ENCODE measurements around the gene PLK5.

PLK5 gene

DNA sequence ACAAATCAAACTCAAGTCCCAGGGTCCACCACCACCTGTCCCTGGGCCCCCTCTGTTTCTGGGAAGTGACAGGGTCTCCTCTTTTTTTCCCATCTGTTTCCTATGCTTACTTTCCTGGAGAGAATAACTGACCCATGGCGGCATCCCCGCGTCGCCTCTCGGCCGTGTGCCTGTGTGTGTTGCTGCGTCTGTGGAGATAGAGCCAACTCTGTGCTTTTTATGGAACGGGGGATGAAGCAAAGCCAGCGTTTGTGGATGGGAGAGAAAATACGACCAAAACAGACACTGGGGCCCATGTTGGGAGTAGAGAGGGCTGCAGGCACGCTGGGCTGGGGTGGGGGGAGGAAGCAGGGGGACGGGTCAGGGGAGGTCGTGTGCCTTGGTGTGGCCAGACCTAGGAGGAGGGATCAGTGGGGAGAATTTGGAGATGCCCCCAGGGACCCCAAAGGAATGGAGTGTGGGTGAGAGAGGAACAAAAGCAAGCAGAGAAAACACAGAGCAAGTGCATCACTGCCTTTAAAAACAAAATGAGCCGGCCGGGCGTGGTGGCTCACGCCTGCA, 16.6 kb downstream of the PLK5 start:
- Mint-ChIP-seq H3K27me3 (peaks cover 31% of the 10 kb centered on the region), H3K9me3 (no peaks in the 10 kb centered on the region), H3K27ac (ENCODE audit: low read depth) (no peak overlapping the region), H3K36me3 (ENCODE audit: insufficient read depth) (no peaks in the 10 kb centered on the region), H3K4me3 (no peak overlapping the region), H3K4me1 (no peaks in the 10 kb centered on the region)
- ATAC-seq (replicated peaks; ENCODE audit: extremely low read depth, poor library complexity, severe bottlenecking) = no peak
- DNase-seq (ENCODE audit: low spot score in 2 of 2) = no peak

DNA sequence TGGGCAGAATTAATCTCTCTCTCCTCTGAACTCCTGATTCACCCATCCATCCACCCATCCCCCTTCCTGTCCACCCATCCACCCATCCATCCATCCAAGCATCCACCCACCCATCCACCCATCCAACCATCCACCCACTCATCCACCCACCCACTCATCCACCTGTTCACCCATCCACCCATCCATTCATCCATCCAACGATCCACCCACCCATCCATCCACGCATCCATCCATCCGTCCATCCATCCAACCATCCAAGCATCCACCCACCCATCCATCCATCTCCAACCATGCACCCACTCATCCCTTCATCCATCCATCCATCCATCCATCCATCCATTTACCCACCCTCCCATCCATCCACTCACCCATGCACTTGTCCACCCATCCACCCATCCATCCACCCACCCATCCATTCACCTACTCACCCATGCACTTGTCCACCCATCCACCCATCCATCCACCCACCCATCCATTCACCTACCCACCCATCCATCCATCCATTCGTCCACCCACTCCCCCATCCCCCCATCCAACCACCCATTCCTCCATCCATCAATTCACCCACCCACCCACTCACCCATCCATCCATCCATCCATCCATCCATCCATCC, 25.6 kb downstream of the PLK5 start:
- Mint-ChIP-seq H3K9me3 (no peaks in the 10 kb centered on the region), H3K27ac (ENCODE audit: low read depth) (no peak overlapping the region), H3K36me3 (ENCODE audit: insufficient read depth) (peaks cover 2% of the 10 kb centered on the region), H3K4me1 (peaks cover 5% of the 10 kb centered on the region), H3K27me3 (peaks cover 13% of the 10 kb centered on the region), H3K4me3 (no peak overlapping the region)
- ATAC-seq (replicated peaks; ENCODE audit: extremely low read depth, poor library complexity, severe bottlenecking) (no peak), DNase-seq (ENCODE audit: low spot score in 2 of 2) (no peak)

DNA sequence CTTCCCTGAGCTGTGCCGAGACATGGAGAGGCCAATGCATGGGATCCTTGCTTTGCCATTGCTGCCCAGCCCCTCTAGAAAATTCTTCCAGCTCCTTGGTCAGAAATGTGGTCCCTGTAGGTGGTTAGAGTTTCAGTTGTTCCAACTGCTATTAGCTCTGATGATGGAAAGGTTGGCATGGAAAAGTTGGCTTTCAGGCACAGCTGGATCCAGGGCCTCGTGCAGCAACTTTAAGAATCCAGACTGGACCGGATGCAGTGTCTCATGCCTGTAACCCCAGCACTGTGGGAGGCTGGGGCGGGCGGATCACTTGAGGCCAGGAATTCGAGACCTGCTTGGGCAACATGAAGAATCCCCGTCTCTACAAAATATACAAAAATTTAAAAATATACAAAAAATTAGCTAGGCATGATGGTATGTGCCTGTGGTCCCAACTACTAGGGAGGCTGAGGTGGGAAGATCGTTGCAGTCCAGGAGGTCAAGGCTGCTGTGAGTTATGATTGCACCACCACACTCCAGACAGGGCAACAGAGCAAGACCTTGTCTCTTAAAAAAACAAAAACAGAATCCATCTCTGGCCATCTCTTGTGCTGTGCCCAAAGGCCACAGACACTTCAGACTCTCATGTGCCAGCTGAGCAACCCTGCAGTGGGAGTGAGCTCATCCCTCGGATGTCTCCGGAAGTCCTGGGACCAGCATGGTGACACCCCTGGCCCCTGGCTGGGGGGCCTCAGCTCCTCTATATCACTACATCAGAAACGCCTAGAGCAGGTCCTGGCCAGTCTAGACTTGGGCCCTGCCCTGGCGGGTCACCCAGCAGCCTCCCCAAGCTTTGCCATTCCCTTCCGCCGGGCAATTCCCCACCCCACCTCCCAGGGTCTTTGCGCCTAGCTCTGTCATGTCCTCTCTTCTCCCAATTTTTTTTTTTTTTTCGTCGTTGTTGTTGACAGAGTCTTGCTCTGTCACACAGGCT, 27.5 kb downstream of the PLK5 start:
- ATAC-seq (replicated peaks; ENCODE audit: extremely low read depth, poor library complexity, severe bottlenecking) (no peak), DNase-seq (ENCODE audit: low spot score in 2 of 2) (no peak)
- Mint-ChIP-seq H3K27ac (ENCODE audit: low read depth) (no peak overlapping the region), H3K4me1 (peaks cover under 1% of the 10 kb centered on the region), H3K36me3 (ENCODE audit: insufficient read depth) (peaks cover 2% of the 10 kb centered on the region), H3K9me3 (no peaks in the 10 kb centered on the region), H3K4me3 (no peak overlapping the region), H3K27me3 (peaks cover 13% of the 10 kb centered on the region)

DNA sequence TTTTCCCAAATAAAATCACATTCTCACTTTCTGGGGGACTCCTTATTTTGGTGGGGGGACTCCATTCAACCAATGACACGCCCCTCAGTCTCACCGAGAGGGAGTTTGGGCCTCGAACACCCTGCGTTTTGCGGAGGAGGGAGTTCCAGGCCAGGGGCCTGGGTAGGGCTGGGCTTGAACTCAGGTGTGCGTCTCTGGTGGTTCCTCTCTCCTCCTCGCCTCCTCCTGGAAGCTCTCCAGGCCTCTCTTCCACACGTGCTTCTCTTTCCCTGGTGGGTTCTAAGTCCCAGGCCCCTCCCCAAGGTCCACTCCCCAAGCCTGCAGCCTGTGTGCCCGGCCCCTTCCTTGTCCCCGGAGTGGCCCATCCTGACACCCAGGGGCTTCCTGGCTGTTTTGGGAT, 29.5 kb downstream of the PLK5 start:
- Mint-ChIP-seq H3K27me3 (peaks cover 13% of the 10 kb centered on the region), H3K27ac (ENCODE audit: low read depth) (no peak overlapping the region), H3K9me3 (no peaks in the 10 kb centered on the region), H3K36me3 (ENCODE audit: insufficient read depth) (no peaks in the 10 kb centered on the region), H3K4me3 (no peak overlapping the region), H3K4me1 (no peaks in the 10 kb centered on the region)
- no peak for DNase-seq (ENCODE audit: low spot score in 2 of 2)
- ATAC-seq (replicated peaks; ENCODE audit: extremely low read depth, poor library complexity, severe bottlenecking) = no peak

DNA sequence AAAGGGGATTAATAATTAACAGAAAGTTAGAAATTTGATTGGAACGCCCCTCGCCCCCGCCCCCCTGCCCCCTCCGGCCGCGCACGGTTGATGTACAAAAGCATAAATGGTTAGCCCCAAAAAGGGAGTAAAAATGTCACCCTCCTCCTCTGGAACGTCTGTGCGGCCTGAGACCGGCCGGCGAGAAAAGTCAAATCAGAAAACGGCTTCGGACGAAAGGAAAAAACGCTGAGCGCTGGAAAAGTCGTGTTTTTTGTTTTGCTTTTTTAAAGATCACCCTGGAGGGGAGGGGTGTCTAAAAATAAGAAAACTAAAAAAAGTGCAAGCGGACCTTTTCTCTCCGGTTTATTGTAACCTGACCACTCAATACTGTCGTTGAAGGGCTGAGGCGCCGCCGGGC, 31.1 kb downstream of the PLK5 start:
- Mint-ChIP-seq H3K9me3 (no peaks in the 10 kb centered on the region), H3K27me3 (peaks cover 13% of the 10 kb centered on the region), H3K4me3 (no peak overlapping the region), H3K27ac (ENCODE audit: low read depth) (no peak overlapping the region), H3K4me1 (no peaks in the 10 kb centered on the region), H3K36me3 (ENCODE audit: insufficient read depth) (no peaks in the 10 kb centered on the region)
- DNase-seq (ENCODE audit: low spot score in 2 of 2) = no peak
- no peak for ATAC-seq (replicated peaks; ENCODE audit: extremely low read depth, poor library complexity, severe bottlenecking)

DNA sequence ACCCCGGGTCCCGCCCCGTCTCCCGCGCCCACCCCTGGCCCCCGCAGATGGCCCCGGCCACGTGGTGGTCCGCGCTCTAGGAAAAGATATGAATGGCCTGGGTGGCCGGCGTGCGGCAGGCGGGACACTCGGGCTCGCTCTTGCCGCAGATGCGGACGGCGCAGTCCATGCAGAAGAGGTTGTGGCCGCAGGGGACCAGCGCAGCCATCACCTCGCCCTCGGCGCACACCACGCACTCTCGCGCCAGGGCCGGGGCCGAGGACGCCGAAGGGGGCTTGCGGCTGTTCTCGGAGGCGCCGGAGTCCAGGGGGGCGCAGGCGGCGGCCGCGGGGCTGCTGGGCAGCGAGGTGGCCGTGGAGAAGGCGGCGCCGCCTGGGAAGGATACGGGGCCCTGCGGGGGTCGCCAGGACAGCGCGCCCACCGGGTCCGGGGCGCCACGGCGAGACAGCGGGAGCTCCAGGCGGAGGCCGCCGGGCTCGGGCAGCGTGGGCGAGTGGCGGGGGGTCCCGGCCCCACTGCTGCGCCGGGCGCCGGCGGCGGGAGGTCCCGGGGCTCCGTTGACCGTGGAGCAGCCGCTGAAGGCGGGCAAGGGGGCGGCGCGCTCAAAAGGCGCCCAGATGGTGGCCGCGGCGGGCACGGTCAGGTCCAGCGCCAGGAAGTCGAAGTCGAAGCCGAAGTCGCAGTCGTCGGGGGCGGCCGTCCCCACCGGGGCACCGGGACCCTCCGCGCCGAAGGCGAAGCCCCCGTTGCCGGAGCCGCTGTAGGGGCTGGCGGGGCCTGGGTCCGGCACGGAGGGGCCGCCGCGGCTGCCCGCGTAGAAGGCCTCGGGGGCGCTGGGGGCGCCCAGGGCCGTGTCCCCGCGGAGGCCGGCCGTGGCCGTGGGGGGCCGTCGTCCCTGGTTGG, 31.9 kb downstream of the PLK5 start:
- no peak overlapping the region for H3K27ac Mint-ChIP-seq (ENCODE audit: low read depth)
- ATAC-seq (replicated peaks; ENCODE audit: extremely low read depth, poor library complexity, severe bottlenecking) = no peak
- H3K9me3 Mint-ChIP-seq = no peaks in the 10 kb centered on the region
- no peaks in the 10 kb centered on the region for H3K4me1 Mint-ChIP-seq
- H3K4me3 Mint-ChIP-seq = no peak overlapping the region
- H3K36me3 Mint-ChIP-seq (ENCODE audit: insufficient read depth) = no peaks in the 10 kb centered on the region
- peaks cover 13% of the 10 kb centered on the region for H3K27me3 Mint-ChIP-seq
- no peak for DNase-seq (ENCODE audit: low spot score in 2 of 2)

DNA sequence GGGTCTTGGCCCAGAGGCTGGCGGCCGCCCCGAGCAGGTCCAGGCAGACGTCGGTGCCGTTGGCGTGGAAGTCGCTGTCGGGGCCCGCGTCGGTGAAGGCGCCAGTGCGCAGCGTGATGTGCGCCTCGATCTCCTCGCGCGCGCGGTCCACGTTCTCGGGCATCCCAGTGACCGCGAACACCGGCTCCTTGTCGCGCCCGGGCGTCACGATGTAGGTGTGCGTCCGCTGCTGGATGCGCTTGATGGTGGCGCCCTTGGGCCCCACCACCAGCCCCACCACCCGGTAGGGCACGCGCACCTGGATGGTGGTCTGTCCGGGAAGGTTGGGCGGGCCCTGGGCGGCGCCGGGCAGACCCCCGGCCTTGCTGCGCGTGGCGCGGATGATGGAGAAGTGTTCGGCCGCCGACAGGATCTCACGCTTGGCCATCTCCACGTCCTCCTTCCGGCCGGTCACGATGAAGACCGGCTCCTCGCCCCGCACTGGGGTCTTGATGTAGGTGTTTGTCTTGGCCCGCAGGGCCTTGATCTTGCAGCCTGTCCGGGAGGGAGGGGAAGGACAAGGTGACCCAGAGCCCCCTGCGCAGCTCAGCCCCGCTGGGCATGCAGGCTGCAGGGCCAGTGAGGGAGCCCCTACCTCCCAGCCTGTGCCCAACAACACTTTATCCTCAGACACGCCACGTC, 32.7 kb downstream of the PLK5 start:
- H3K9me3 Mint-ChIP-seq = no peaks in the 10 kb centered on the region
- no peak overlapping the region for H3K4me3 Mint-ChIP-seq
- DNase-seq (ENCODE audit: low spot score in 2 of 2) = no peak
- H3K36me3 Mint-ChIP-seq (ENCODE audit: insufficient read depth) = no peaks in the 10 kb centered on the region
- no peak overlapping the region for H3K27ac Mint-ChIP-seq (ENCODE audit: low read depth)
- ATAC-seq (replicated peaks; ENCODE audit: extremely low read depth, poor library complexity, severe bottlenecking) = no peak
- H3K4me1 Mint-ChIP-seq = no peaks in the 10 kb centered on the region
- H3K27me3 Mint-ChIP-seq = peaks cover 10% of the 10 kb centered on the region

DNA sequence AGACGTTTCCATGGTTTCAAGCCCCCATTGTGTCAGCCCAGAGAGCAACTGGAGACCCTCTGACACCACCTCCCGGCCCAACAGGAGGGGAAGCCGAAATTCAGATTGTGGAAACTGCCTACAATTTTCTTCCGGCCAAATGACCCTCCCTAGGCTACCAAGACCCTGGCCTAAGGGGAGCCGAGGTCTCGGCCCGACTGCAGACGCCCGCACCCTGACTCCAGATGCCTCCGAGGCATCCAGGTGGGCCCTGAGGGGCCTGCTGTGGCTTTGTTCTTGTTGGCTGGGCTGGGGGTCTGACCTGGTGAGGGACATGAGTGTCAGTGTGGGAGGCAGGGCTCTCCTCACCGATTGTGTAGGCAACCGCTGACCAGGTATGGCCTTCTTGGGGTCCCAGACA, 34.7 kb downstream of the PLK5 start:
- no peaks in the 10 kb centered on the region for H3K36me3 Mint-ChIP-seq (ENCODE audit: insufficient read depth)
- H3K27ac Mint-ChIP-seq (ENCODE audit: low read depth) = no peak overlapping the region

DNA sequence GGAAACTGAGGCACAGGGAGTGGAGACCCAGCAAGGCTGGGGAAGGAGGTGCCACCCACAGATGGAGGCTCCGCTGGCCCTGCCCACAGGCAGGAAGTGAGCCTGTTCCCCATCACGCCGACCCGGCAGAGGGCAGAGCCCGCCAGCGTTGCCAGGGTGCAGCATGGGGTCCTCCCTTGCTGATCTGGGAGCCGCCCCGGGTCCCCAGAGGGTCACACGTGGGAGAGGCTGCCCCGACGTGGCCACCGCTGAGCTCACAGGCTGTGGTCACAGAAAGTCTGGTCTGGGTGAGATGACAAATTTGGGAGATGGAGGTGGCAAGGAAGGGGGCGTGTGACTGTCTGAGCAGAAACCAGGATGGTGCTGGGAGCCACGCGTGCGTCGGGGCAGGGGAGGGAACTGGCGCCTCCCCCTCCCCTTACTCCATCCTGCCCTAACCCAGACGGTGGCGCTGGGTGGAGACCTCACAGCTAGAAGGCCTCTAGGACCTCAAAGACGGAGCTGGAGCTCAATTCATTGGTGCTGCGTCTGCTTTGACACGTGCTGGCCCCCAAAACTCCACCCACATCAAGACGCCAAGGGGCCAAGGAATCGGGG, 36.5 kb downstream of the PLK5 start:
- no peaks in the 10 kb centered on the region for H3K27me3 Mint-ChIP-seq
- ATAC-seq (replicated peaks; ENCODE audit: extremely low read depth, poor library complexity, severe bottlenecking) = no peak
- H3K9me3 Mint-ChIP-seq = no peaks in the 10 kb centered on the region
- no peaks in the 10 kb centered on the region for H3K4me1 Mint-ChIP-seq
- no peak for DNase-seq (ENCODE audit: low spot score in 2 of 2)
- H3K36me3 Mint-ChIP-seq (ENCODE audit: insufficient read depth) = no peaks in the 10 kb centered on the region
- no peak overlapping the region for H3K4me3 Mint-ChIP-seq
- no peak overlapping the region for H3K27ac Mint-ChIP-seq (ENCODE audit: low read depth)

More for the DNA sequence above, 34.7 kb downstream of the PLK5 start:
- no peak for DNase-seq (ENCODE audit: low spot score in 2 of 2)
- no peak for ATAC-seq (replicated peaks; ENCODE audit: extremely low read depth, poor library complexity, severe bottlenecking)
- no peaks in the 10 kb centered on the region for H3K27me3 Mint-ChIP-seq
- no peak overlapping the region for H3K4me3 Mint-ChIP-seq
- no peaks in the 10 kb centered on the region for H3K9me3 Mint-ChIP-seq
- no peaks in the 10 kb centered on the region for H3K4me1 Mint-ChIP-seq

DNA sequence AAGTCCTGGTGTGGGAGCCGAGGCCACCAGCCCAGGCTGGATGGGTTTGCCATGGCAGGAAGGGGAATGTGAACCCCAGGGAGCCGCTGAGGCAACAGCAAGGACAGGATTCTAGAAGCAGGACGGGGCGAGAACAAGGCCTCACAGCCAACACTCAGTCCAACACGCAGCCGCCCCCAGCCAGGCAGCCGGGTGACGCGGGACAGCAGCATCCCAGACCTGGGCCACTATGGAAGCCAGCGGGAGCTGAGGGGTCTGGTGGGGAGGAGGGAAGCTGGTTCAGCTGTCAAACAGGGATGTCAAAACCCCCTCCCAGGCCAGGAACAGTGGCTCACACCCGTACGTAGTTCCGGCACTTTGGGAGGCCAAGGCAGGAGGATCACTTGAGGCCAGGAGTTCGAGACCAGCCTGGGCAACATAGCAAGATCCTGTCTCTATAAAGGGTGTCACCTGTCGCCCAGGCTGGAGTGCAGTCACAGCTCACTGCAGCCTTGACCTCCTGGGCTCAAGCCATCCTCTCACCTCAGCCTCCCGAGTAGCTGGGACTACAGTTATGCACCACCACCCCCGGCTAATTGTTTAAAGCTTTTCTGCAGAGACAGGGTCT, 37.5 kb downstream of the PLK5 start:
- no peaks in the 10 kb centered on the region for H3K9me3 Mint-ChIP-seq
- no peaks in the 10 kb centered on the region for H3K4me1 Mint-ChIP-seq
- H3K27ac Mint-ChIP-seq (ENCODE audit: low read depth) = no peak overlapping the region
- no peak for ATAC-seq (replicated peaks; ENCODE audit: extremely low read depth, poor library complexity, severe bottlenecking)
- H3K27me3 Mint-ChIP-seq = no peaks in the 10 kb centered on the region
- DNase-seq (ENCODE audit: low spot score in 2 of 2) = no peak
- H3K4me3 Mint-ChIP-seq = no peak overlapping the region
- no peaks in the 10 kb centered on the region for H3K36me3 Mint-ChIP-seq (ENCODE audit: insufficient read depth)

DNA sequence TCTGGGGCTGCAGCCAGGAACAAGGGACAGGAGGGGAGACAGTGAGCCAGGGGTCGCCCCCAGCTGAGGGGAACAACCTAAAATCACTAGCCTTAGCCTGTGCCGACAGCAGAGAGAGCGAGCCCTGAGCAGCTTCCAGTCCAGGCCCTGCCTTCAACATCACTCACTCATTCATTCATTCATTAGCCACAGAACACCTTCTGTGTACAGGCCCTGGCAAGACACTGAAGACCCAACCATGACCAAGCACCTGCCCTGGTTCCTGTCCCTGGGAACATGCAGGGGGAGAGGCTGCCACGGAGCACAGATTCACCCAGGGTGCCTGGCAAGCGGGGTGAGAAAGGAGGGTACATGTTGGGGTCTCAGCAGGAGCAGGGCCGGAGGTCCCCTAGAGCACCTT, 39.4 kb downstream of the PLK5 start:
- ATAC-seq (replicated peaks; ENCODE audit: extremely low read depth, poor library complexity, severe bottlenecking) (no peak), DNase-seq (ENCODE audit: low spot score in 2 of 2) (no peak)
- Mint-ChIP-seq H3K36me3 (ENCODE audit: insufficient read depth) (no peaks in the 10 kb centered on the region), H3K9me3 (no peaks in the 10 kb centered on the region), H3K27me3 (no peaks in the 10 kb centered on the region), H3K4me1 (no peaks in the 10 kb centered on the region), H3K4me3 (no peak overlapping the region), H3K27ac (ENCODE audit: low read depth) (no peak overlapping the region)
